IPS-20b (cell line): ENCODE measurements around the gene DDX27.
"Not testable (repeated sequence)": the region's sequence is repeated elsewhere in the genome, so short reads cannot be mapped to it uniquely, and the experiment has no call there.

Experiments used
- H3K27ac ChIP-seq: one replicate; pipeline ENCODE4 v1.5.1; 2013; ENCODE audit warnings: low read length
- H3K27me3 ChIP-seq: 2 replicates; pipeline ENCODE4 v1.6.1; 2013; ENCODE audit warnings: mild to moderate bottlenecking, low read length, inconsistent platforms; ENCODE audit not compliant: insufficient read depth
- H3K36me3 ChIP-seq: 2 replicates; pipeline ENCODE4 v1.6.1; 2013; ENCODE audit warnings: low read depth, mild to moderate bottlenecking, inconsistent platforms, low read length, moderate library complexity; ENCODE audit not compliant: insufficient read depth
- H3K4me1 ChIP-seq: 2 replicates; pipeline ENCODE4 v1.6.1; 2013; ENCODE audit warnings: mild to moderate bottlenecking, control low read depth, inconsistent platforms, low read length, moderate library complexity; ENCODE audit not compliant: insufficient read depth
- H3K4me3 ChIP-seq: 2 replicates; pipeline ENCODE4 v1.5.1; 2013; ENCODE audit warnings: mild to moderate bottlenecking, low read length, inconsistent platforms
- H3K9ac ChIP-seq: 2 replicates; pipeline ENCODE4 v1.6.1; 2013; ENCODE audit warnings: low read depth, mild to moderate bottlenecking, inconsistent platforms, low read length, moderate library complexity
- H3K9me3 ChIP-seq: 2 replicates; pipeline ENCODE4 v1.6.1; 2013; ENCODE audit warnings: mild to moderate bottlenecking, low read depth, low read length, inconsistent platforms; ENCODE audit not compliant: insufficient read depth

The DDX27 gene

GRCh38 chr20:49210757-49211110 is 8.5 kb upstream of the DDX27 start:
- Histone ChIP-seq H3K27me3 (no peaks in the 10 kb centered on the region), H3K36me3 (no peaks in the 10 kb centered on the region), H3K27ac (no peak overlapping the region), H3K9me3 (peaks cover 6% of the 10 kb centered on the region), H3K9ac (no peak overlapping the region), H3K4me3 (no peak overlapping the region), H3K4me1 (no peaks in the 10 kb centered on the region)

GRCh38 chr20:49214571-49214970 is 4.6 kb upstream of the DDX27 start:
- peaks cover 5% of the 10 kb centered on the region; the same call in 1 of the 2 replicates for H3K4me1 ChIP-seq
- H3K36me3 ChIP-seq, result no peaks in the 10 kb centered on the region
- H3K9me3 ChIP-seq, result peaks cover 6% of the 10 kb centered on the region
- H3K4me3 ChIP-seq, result no peak overlapping the region
- no peak overlapping the region for H3K9ac ChIP-seq
- H3K27ac ChIP-seq, result no peak overlapping the region
- no peaks in the 10 kb centered on the region for H3K27me3 ChIP-seq

DNA sequence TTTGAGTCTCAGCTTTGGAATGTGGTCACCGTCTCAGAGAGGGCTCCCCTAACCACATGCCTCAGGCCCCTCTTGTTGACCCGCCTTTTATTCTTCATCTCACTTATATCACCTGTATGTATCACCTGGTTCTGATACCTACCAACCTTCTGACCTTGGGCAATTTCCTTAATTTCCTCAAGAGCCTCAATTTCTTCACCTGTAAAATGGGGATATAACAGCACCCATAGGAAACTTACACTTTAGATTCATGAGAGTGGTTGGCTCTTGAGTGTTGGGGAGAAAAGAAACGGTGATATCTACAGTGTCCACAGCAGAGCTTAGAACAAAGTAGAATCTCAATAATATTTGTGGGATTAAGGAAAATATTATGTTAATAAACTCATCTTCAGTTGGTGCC is 4.0 kb upstream of the DDX27 start:
- Histone ChIP-seq H3K4me1 (peaks cover 5% of the 10 kb centered on the region; the same call in 1 of the 2 replicates), H3K27me3 (no peaks in the 10 kb centered on the region), H3K9ac (no peak overlapping the region), H3K9me3 (peaks cover 3% of the 10 kb centered on the region), H3K36me3 (no peaks in the 10 kb centered on the region), H3K4me3 (no peak overlapping the region), H3K27ac (no peak overlapping the region)

- peak overlapping the region; percentile 45; the same call in 1 of the 2 replicates for H3K9ac ChIP-seq
- H3K4me1 ChIP-seq, result peaks cover 5% of the 10 kb centered on the region; the same call in 1 of the 2 replicates
- H3K4me3 ChIP-seq, result peak overlapping the region; percentile 34; the same call in 1 of the 2 replicates
- no peaks in the 10 kb centered on the region for H3K9me3 ChIP-seq
- no peak overlapping the region for H3K27ac ChIP-seq
- H3K36me3 ChIP-seq, result peaks cover 10% of the 10 kb centered on the region
- no peaks in the 10 kb centered on the region for H3K27me3 ChIP-seq
These were observed 2.1 kb upstream of the DDX27 start for GRCh38 chr20:49216991-49217578.

- Histone ChIP-seq H3K4me3 (peak overlapping the region; percentile 93), H3K36me3 (peaks cover 23% of the 10 kb centered on the region), H3K9ac (peak overlapping the region; percentile 32; the same call in 1 of the 2 replicates), H3K27ac (peak overlapping the region; percentile 39)
- H3K4me1 ChIP-seq, H3K27me3 ChIP-seq, H3K9me3 ChIP-seq: not testable (repeated sequence)
These were observed 501 bp upstream of the DDX27 start for GRCh38 chr20:49218739-49219090.

DNA sequence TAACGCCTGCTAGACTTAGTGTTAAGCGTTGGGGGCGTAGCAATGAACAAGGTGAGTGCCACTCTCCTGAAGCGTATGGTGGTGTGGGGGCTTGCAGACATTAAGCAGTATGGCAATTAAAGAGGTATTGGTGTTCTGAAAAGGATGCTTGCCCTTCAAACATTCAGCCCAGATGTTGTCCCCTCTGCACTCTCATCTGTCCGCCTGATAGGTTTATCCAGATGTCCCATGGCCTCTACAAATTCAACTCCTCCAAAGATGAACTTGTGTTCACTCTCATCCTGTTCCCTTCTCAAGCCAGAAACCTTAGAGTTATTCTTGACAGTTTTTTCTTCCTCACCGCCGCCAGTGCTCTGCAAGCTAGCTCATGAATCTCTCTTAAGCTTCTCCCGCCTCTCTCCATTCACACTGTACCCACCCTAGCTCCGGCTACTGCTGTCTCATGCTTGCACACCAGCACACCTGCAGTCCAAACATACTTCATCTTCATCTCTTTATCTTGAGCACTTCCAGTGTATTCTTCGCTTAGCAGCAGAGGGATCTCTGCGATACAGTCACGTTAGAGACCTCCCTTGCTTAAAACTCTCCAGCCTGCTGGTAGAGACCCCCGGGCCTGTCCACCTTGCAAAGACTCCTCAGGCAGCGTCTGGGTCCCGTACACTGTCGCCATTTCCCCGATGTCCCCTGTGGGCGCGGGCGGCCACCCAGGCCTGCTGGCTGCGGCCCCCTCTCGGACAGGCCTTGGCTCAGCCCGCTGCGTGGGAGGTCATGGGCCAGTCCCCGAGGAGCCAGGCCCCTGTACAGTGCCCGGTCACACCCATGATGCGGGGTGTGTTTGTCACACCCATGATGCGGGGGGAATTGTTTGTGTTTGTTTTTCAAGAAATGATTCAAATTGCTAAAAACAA is 962 bp downstream of the DDX27 start:
- Histone ChIP-seq H3K9me3 (no peaks in the 10 kb centered on the region), H3K9ac (peak overlapping the region; percentile 81), H3K27ac (peak overlapping the region; percentile 73), H3K36me3 (peaks cover 38% of the 10 kb centered on the region), H3K4me3 (peak overlapping the region; percentile 93), H3K4me1 (peaks cover 5% of the 10 kb centered on the region; the same call in 1 of the 2 replicates), H3K27me3 (no peaks in the 10 kb centered on the region)

DNA sequence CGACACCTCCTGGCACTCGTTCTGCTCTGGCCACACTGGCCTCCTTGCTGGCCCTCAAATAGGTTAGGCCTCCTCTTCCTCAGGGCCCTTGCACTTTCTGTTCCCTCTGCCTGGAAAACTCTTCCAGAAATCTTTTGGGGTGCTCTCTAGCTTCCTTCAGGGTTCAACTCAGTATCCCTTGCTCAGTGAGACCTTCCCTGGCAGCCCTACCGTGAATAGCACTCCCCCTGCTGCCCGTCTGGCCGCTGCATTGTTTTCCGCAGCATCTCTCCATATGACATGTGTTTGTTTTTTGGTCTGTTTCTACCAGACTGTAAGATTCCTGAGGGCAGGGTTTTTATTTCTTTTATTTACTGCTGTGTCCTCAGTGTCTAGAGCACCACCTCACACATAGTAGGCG is 6.7 kb downstream of the DDX27 start:
- H3K4me3 ChIP-seq, result no peak overlapping the region
- no peaks in the 10 kb centered on the region for H3K27me3 ChIP-seq
- H3K4me1 ChIP-seq, result no peaks in the 10 kb centered on the region
- H3K9ac ChIP-seq, result no peak overlapping the region
- peaks cover 88% of the 10 kb centered on the region for H3K36me3 ChIP-seq
- H3K27ac ChIP-seq, result no peak overlapping the region
- no peaks in the 10 kb centered on the region for H3K9me3 ChIP-seq

- no peak overlapping the region for H3K4me3 ChIP-seq
- H3K27ac ChIP-seq, result no peak overlapping the region
- no peaks in the 10 kb centered on the region for H3K9me3 ChIP-seq
- peaks cover 89% of the 10 kb centered on the region for H3K36me3 ChIP-seq
- H3K27me3 ChIP-seq, result no peaks in the 10 kb centered on the region
- H3K4me1 ChIP-seq, result no peaks in the 10 kb centered on the region
- H3K9ac ChIP-seq, result no peak overlapping the region
These were observed 9.5 kb downstream of the DDX27 start for GRCh38 chr20:49228676-49229075.

DNA sequence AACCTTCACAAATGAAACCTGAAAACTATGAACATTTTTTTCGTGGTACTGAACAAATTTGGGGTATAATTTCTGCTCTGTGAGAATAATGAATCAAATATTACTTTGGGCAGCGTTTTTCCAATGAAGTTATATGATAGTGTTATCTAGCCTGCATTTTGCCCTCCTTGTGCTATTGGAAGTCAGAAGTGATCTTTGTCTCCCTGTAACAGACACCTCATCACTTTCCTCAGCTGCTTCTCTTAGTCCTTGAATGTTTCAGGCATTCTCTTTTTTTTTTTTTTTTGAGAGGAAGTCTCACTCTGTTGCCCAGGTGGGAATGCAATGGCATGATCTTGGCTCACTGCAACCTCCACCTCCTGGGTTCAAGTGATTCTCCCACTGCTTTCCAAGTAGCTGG is 10.2 kb downstream of the DDX27 start:
- Histone ChIP-seq H3K4me1 (no peaks in the 10 kb centered on the region), H3K27ac (no peak overlapping the region), H3K9ac (no peak overlapping the region), H3K4me3 (no peak overlapping the region), H3K27me3 (no peaks in the 10 kb centered on the region), H3K36me3 (peaks cover 89% of the 10 kb centered on the region), H3K9me3 (no peaks in the 10 kb centered on the region)

DNA sequence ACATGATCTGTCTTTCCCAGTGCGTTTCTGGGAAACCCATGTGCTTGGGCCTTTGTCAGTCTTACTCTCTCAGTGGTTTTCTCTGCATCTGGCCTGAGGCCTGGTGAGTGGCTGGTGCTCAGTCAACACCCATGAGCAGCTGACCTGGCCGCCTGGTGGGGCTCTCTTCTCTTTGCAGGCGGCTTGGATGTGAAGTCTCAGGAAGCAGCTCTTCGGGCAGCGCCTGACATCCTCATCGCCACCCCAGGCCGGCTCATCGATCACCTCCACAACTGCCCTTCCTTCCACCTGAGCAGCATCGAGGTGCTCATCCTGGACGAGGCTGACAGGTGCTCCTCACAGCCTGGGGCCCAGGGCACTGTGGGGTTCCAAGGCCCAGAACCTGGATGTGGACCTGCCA is 10.8 kb downstream of the DDX27 start:
- Histone ChIP-seq H3K27ac (no peak overlapping the region), H3K4me1 (no peaks in the 10 kb centered on the region), H3K9me3 (no peaks in the 10 kb centered on the region), H3K27me3 (no peaks in the 10 kb centered on the region), H3K9ac (no peak overlapping the region), H3K36me3 (peaks cover 89% of the 10 kb centered on the region), H3K4me3 (no peak overlapping the region)

DNA sequence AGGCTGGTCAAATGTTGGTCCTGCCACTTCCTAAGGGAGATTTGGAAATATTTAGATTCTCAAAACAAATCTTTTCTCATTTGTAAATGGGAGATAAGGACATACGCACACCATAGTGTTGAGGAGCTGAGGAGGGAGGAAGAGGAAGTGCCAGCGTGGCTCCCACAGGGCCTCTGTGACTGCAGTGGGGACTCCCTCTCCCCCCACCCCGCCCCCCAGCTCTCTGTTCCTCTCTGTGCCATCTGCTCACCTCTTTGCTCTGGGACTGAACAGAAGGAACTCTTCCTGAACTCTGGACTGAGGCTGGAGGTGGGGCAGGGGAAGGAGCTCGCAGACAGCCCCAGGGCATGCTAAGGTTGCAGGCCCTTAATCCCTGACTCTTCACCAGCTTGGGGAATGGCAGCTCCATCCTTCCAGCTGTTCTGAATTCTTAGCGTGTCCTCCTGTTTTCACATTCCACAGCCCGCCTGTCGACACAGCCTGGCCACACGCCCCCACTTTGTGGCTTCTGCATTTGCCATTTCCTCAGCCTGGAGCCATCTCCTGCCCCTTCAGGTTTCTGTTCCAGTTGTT is 11.4 kb downstream of the DDX27 start:
- Histone ChIP-seq H3K4me3 (no peak overlapping the region), H3K36me3 (peaks cover 89% of the 10 kb centered on the region), H3K27me3 (no peaks in the 10 kb centered on the region)

GRCh38 chr20:49231471-49231870 is 12.3 kb downstream of the DDX27 start:
- H3K4me1 ChIP-seq, result no peaks in the 10 kb centered on the region
- H3K4me3 ChIP-seq, result no peak overlapping the region
- no peaks in the 10 kb centered on the region for H3K27me3 ChIP-seq
- H3K36me3 ChIP-seq, result peaks cover 88% of the 10 kb centered on the region
- H3K27ac ChIP-seq, result no peak overlapping the region
- H3K9ac ChIP-seq, result no peak overlapping the region
- no peaks in the 10 kb centered on the region for H3K9me3 ChIP-seq

More for the DNA sequence above, 11.4 kb downstream of the DDX27 start:
- H3K27ac ChIP-seq, result no peak overlapping the region
- H3K4me1 ChIP-seq, result no peaks in the 10 kb centered on the region
- H3K9ac ChIP-seq, result no peak overlapping the region
- no peaks in the 10 kb centered on the region for H3K9me3 ChIP-seq
